ENCODE measurements around the gene THSD7A. TPM values are rescaled to one million over a fixed set of nuclear protein-coding genes. Genes with fewer than 3 reads are reported as not detected.

Gene THSD7A
- total RNA-seq, 1 donor = 0.43 TPM

GRCh38 chr7:11818281-11818680, 13.7 kb downstream of the THSD7A start:
- no peak for DNase-seq (ENCODE audit: low read depth)
- TF ChIP-seq, protein P1, sequence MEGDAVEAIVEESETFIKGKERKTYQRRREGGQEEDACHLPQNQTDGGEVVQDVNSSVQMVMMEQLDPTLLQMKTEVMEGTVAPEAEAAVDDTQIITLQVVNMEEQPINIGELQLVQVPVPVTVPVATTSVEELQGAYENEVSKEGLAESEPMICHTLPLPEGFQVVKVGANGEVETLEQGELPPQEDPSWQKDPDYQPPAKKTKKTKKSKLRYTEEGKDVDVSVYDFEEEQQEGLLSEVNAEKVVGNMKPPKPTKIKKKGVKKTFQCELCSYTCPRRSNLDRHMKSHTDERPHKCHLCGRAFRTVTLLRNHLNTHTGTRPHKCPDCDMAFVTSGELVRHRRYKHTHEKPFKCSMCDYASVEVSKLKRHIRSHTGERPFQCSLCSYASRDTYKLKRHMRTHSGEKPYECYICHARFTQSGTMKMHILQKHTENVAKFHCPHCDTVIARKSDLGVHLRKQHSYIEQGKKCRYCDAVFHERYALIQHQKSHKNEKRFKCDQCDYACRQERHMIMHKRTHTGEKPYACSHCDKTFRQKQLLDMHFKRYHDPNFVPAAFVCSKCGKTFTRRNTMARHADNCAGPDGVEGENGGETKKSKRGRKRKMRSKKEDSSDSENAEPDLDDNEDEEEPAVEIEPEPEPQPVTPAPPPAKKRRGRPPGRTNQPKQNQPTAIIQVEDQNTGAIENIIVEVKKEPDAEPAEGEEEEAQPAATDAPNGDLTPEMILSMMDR (IDR thresholded peaks at IDR 0.05; ENCODE audit: insufficient read depth, low read depth, low read length) = no peak

GRCh38 chr7:11817111-11817740, 14.8 kb downstream of the THSD7A start:
- TF ChIP-seq, protein P1 (IDR thresholded peaks at IDR 0.05; ENCODE audit: insufficient read depth, low read depth, low read length) = no peak
- H3K4me3 ChIP-seq (ENCODE audit: low read depth, low read length) = no peak overlapping the region
- no peak for DNase-seq (ENCODE audit: low read depth)

More at GRCh38 chr7:11818281-11818680, 13.7 kb downstream of the THSD7A start:
- no peak overlapping the region for H3K4me3 ChIP-seq (ENCODE audit: low read depth, low read length)

- no peak overlapping the region for H3K4me3 ChIP-seq (ENCODE audit: low read depth, low read length)
- no peak for DNase-seq (ENCODE audit: low read depth)
- TF ChIP-seq, protein P1 (IDR thresholded peaks at IDR 0.05; ENCODE audit: insufficient read depth, low read depth, low read length) = no peak
These were observed 20.3 kb downstream of the THSD7A start for GRCh38 chr7:11811709-11812108.

GRCh38 chr7:11810043-11810625, 21.9 kb downstream of the THSD7A start:
- TF ChIP-seq, protein P1 (IDR thresholded peaks at IDR 0.05; ENCODE audit: insufficient read depth, low read depth, low read length) = no peak
- DNase-seq (ENCODE audit: low read depth) = no peak
- no peak overlapping the region for H3K4me3 ChIP-seq (ENCODE audit: low read depth, low read length)

- TF ChIP-seq, protein P1 (IDR thresholded peaks at IDR 0.05; ENCODE audit: insufficient read depth, low read depth, low read length) = no peak
- no peak overlapping the region for H3K4me3 ChIP-seq (ENCODE audit: low read depth, low read length)
- DNase-seq (ENCODE audit: low read depth) = no peak
These were observed 25.0 kb downstream of the THSD7A start for GRCh38 chr7:11807000-11807399.

GRCh38 chr7:11804621-11805020, 27.4 kb downstream of the THSD7A start:
- no peak overlapping the region for H3K4me3 ChIP-seq (ENCODE audit: low read depth, low read length)
- TF ChIP-seq, protein P1 (IDR thresholded peaks at IDR 0.05; ENCODE audit: insufficient read depth, low read depth, low read length) = no peak

More at GRCh38 chr7:11804621-11805020, 27.4 kb downstream of the THSD7A start:
- DNase-seq (ENCODE audit: low read depth) = no peak

Data from fibroblast of villous mesenchyme (primary cell).